ENCODE data around the gene ZFP92.
A peak's percentile ranks its signal among the peaks of the same experiment; 100 is the strongest.

The ZFP92 gene

DNA sequence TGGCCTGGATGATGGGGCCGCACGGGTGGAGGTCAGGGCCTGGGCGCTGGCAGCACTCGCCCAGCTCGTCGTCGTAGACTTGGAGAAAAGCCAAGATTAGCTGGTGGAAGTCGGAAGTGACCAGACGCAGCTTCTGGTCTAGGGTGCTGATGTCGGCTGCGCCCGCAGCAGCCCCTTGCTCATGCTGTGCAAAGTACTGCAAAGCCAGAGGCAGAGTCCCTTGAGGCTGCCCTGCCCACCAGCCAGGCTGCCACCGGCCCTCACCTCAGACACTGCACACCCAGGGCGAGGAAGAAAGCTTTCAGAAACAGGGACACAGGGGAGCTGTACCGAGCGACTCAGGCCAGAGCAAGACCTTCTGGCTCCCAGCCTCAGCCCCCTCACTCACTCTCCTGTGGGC, 44.3 kb downstream of the ZFP92 start:
- TF ChIP-seq Cebpa-rat (IDR thresholded peaks at IDR 0.05) = no peak
- no peak overlapping the region for H3K4me3 ChIP-seq
- no peak overlapping the region; a peak in 1 of 22 replicates for H3K9ac ChIP-seq
- peaks cover 5 to 80% (median 25%) of the 10 kb centered on the region in 11 experiments; a peak in 15 of 22 replicates for H3K36me3 ChIP-seq
- H3K4me1 ChIP-seq = peaks cover 0 to 10% (median 2%) of the 10 kb centered on the region in 10 experiments; a peak in 7 of 20 replicates
- H3K27ac ChIP-seq = no peak overlapping the region
- 0 out of 22 replicates have a peak overlapping the region, but pooled peaks of 2 of the 11 experiments have one; percentile 20 to 26 for H3K4me2 ChIP-seq
- peaks cover 0 to 65% (median 20%) of the 10 kb centered on the region in 11 experiments; a peak in 11 of 22 replicates for H4K20me1 ChIP-seq
- H3K27me3 ChIP-seq = peaks cover 54 to 97% (median 87%) of the 10 kb centered on the region in 11 experiments
- no peaks in the 10 kb centered on the region for H3K9me3 ChIP-seq (replicated peaks in 1 of 11)

DNA sequence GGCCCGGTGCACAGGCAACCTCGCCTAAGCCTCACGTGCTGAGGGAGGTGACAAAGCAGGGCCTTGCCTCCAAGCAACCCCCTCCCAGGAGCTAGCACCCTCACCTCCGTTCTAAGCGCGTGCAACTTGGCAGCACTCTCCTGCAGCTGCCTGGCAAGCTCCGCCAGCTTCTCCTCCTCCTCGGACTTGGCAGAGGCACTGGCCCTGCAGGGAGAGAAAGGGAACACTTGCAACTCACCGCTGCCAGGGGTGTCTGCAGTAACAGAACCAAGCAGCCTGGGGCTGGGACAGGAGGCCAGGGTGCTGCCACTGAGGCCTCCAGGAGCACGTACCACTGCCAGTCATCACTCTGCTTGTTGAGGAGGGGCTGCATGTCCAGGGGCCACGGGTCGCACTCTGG, 44.9 kb downstream of the ZFP92 start:
- Histone ChIP-seq H3K9me3 (replicated peaks in 1 of 11) (no peaks in the 10 kb centered on the region), H3K9ac (no peak overlapping the region), H3K27ac (no peak overlapping the region), H3K4me2 (no peak overlapping the region), H3K4me1 (peaks cover 0 to 10% (median 2%) of the 10 kb centered on the region in 10 experiments; a peak in 7 of 20 replicates), H3K36me3 (peaks cover 5 to 78% (median 20%) of the 10 kb centered on the region in 11 experiments; a peak in 15 of 22 replicates), H3K27me3 (peaks cover 48 to 97% (median 86%) of the 10 kb centered on the region in 11 experiments), H4K20me1 (peaks cover 0 to 62% (median 17%) of the 10 kb centered on the region in 11 experiments; a peak in 10 of 22 replicates), H3K4me3 (no peak overlapping the region)
- TF ChIP-seq Cebpa-rat (IDR thresholded peaks at IDR 0.05) = no peak

DNA sequence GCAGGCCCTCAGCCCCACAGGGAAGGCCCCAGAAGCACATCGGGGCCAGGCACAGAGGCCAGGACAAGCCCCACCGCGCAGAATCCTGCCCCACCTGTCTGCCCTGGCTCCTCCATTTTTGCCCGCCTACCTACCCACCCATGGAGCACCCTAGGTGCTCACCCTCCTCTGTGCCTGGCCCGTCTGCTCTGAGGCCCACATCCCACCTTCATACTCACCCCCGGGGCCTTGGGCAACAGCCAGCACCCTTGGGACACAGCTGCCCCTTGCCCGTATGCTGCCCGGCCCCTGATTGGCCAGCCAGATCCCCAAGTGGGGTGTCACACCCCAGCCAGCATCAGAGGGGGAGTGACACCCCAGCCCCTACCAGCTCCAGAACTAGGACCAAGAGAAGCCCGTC, 45.4 kb downstream of the ZFP92 start:
- Histone ChIP-seq H3K4me3 (no peak overlapping the region), H3K4me2 (no peak overlapping the region), H3K9me3 (replicated peaks in 1 of 11) (no peaks in the 10 kb centered on the region), H3K27ac (no peak overlapping the region), H3K27me3 (peaks cover 46 to 97% (median 83%) of the 10 kb centered on the region in 11 experiments), H4K20me1 (peaks cover 0 to 62% (median 16%) of the 10 kb centered on the region in 11 experiments; a peak in 9 of 22 replicates), H3K9ac (no peak overlapping the region), H3K36me3 (peaks cover 5 to 78% (median 22%) of the 10 kb centered on the region in 11 experiments; a peak in 15 of 22 replicates), H3K4me1 (peaks cover 0 to 10% (median 2%) of the 10 kb centered on the region in 10 experiments; a peak in 7 of 20 replicates)
- TF ChIP-seq Cebpa-rat (IDR thresholded peaks at IDR 0.05) = no peak

DNA sequence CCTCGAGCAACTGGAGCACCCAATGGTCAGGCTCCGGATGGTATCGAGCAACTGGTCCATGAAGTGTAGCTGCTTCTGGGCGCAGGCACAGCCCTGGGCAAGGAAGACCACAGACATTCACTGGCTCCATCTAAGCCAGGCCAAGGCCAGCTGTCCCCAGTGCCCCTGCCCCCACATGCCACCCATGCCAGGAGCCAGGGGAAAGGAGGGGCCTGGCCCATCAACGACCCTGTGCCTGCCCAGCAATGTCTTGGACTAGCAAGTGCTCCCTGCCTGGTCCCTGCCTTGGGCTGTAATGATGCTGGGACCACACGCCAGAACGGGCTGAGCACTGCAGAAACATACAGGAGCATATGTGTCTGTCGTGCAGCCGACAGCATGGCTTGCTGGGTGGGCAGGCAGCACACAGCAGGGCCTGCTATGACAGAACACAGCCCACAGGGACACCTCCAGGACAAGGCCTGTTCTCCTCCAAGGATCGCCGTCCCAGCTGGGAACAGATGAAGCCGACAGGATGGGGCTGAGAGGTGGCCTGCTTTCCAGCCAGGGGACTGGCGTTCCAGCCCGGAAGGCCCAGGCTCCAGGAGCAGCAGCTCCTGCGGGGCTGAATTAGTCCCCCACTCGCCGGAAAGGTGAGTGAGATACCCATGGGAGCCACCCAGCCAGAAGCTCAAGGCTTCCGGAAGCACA, 46.0 kb downstream of the ZFP92 start:
- Histone ChIP-seq H3K27ac (no peak overlapping the region), H3K4me1 (peaks cover 0 to 10% (median 2%) of the 10 kb centered on the region in 10 experiments; a peak in 7 of 20 replicates), H3K36me3 (peaks cover 5 to 79% (median 26%) of the 10 kb centered on the region in 11 experiments; a peak in 15 of 22 replicates), H4K20me1 (peaks cover 0 to 64% (median 18%) of the 10 kb centered on the region in 11 experiments; a peak in 15 of 22 replicates), H3K4me3 (no peak overlapping the region), H3K9ac (no peak overlapping the region), H3K9me3 (replicated peaks in 1 of 11) (no peaks in the 10 kb centered on the region), H3K4me2 (no peak overlapping the region), H3K27me3 (peaks cover 46 to 97% (median 83%) of the 10 kb centered on the region in 11 experiments)
- TF ChIP-seq Cebpa-rat (IDR thresholded peaks at IDR 0.05) = no peak

DNA sequence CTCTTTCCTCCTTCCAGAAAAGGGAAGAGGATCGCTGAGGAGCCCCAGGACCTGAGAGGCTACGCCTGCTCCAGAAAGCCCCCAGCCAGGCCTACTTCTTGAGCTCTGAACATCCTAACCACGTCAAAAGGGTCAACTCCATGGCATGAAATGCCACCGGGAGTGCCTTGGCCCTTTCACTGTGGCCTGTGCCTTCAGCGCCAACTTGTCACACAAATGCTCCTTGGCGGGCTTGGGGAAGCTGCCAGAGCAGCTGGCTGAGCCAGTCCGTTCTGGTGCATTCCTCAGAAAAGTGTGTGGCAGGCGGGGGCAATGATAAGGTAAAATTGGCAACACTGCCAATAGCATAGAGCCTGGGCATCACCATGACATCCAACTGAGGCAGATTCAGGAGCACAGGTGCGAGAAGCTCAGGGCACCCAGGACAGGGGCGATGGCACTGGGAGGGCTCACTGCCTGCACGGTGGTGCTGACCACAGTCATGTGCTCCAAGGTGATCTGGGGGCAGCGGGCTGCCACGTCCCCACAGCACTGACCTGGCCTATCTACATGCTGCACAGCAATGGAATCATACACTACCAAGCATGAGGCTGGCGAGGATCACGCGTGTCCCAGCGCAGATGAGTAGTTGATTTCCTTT, 46.7 kb downstream of the ZFP92 start:
- TF ChIP-seq Cebpa-rat (IDR thresholded peaks at IDR 0.05) = no peak
- Histone ChIP-seq H3K9ac (no peak overlapping the region), H3K36me3 (peaks cover 5 to 86% (median 29%) of the 10 kb centered on the region in 11 experiments; a peak in 15 of 22 replicates)

DNA sequence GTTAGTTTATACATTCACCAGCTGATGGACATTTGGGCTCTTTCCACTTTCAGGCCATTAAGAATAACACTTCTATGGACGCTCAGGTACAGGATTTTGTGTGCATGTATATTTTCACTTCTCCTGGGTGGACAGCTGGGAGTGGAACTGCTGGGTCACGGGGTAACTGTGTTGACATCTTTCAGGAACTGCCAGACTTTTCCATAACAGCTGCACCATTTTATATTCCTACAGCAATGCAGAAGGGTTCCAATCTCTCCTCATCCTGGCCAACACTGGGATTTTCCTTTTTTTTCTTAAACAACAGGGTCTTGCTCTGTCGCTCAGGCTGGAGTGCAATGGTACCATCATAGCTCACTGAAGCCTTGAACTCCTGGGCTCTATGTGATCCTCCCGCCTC, 47.2 kb downstream of the ZFP92 start:
- peaks cover 44 to 97% (median 85%) of the 10 kb centered on the region in 11 experiments for H3K27me3 ChIP-seq
- H3K27ac ChIP-seq = no peak overlapping the region
- H3K36me3 ChIP-seq = peaks cover 5 to 90% (median 30%) of the 10 kb centered on the region in 11 experiments; a peak in 15 of 22 replicates
- no peak overlapping the region for H3K9ac ChIP-seq
- peaks cover 0 to 67% (median 29%) of the 10 kb centered on the region in 11 experiments; a peak in 16 of 22 replicates for H4K20me1 ChIP-seq
- no peak overlapping the region for H3K4me3 ChIP-seq
- H3K4me2 ChIP-seq = no peak overlapping the region
- TF ChIP-seq Cebpa-rat (IDR thresholded peaks at IDR 0.05) = no peak
- H3K4me1 ChIP-seq = peaks cover 0 to 10% (median 2%) of the 10 kb centered on the region in 10 experiments; a peak in 7 of 20 replicates
- no peaks in the 10 kb centered on the region for H3K9me3 ChIP-seq (replicated peaks in 1 of 11)

More for the DNA sequence above, 46.7 kb downstream of the ZFP92 start:
- Histone ChIP-seq H3K27ac (no peak overlapping the region), H4K20me1 (peaks cover 0 to 65% (median 24%) of the 10 kb centered on the region in 11 experiments; a peak in 16 of 22 replicates), H3K4me2 (no peak overlapping the region), H3K4me1 (peaks cover 0 to 10% (median 2%) of the 10 kb centered on the region in 10 experiments; a peak in 7 of 20 replicates), H3K27me3 (peaks cover 45 to 97% (median 83%) of the 10 kb centered on the region in 11 experiments), H3K9me3 (replicated peaks in 1 of 11) (no peaks in the 10 kb centered on the region), H3K4me3 (no peak overlapping the region)

DNA sequence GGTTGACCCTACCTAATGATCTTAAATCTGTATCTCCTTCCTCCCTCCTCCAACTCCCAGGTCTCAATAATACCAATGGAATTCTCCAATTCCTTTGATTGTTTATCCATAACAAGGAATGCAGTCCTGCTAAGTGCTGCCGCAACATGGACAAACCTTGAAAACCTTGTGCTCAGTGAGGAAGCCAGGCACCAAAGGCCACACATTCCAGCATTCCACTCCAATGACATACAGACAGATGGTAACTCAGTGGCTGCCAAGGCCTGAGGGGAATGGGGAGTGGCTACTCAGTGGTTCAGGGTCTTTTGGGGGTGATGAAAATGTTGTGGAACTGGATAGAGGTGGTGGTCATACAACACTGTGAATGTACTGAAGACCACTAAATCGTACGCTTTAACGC, 48.7 kb downstream of the ZFP92 start:
- peaks cover 0 to 8% (median 2%) of the 10 kb centered on the region in 10 experiments; a peak in 7 of 20 replicates for H3K4me1 ChIP-seq
- H3K9me3 ChIP-seq (replicated peaks in 1 of 11) = no peaks in the 10 kb centered on the region

DNA sequence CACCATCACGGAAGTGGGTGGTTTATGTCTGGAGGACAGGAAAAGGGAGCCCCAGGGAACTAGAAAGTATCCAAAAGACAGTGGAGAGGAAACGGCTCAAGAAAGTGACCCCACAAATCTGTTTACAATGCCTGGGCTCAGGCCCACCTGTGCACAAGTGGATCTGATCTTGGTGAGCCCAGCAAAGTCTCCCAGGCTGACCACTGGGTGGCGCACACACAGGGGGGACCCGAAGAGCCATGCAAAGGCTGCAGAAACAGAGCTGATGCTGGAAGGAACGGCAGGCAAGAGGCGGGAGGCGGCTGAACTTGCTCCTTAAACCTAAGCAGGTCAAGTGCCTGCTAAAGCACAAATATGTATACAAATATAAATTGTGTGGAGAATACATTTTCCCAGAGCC, 49.6 kb downstream of the ZFP92 start:
- TF ChIP-seq Cebpa-rat (IDR thresholded peaks at IDR 0.05) = no peak
- H3K4me3 ChIP-seq = no peak overlapping the region
- peaks cover 0 to 78% (median 44%) of the 10 kb centered on the region in 11 experiments; a peak in 17 of 22 replicates for H4K20me1 ChIP-seq
- H3K27ac ChIP-seq = no peak overlapping the region
- peaks cover 0 to 91% (median 34%) of the 10 kb centered on the region in 11 experiments; a peak in 18 of 22 replicates for H3K36me3 ChIP-seq
- H3K4me2 ChIP-seq = no peak overlapping the region
- H3K9ac ChIP-seq = no peak overlapping the region
- H3K4me1 ChIP-seq = peaks cover 0 to 6% (median 0%) of the 10 kb centered on the region in 10 experiments; a peak in 2 of 20 replicates
- H3K27me3 ChIP-seq = peaks cover 44 to 100% (median 88%) of the 10 kb centered on the region in 11 experiments
- H3K9me3 ChIP-seq (replicated peaks in 1 of 11) = no peaks in the 10 kb centered on the region

More for the DNA sequence above, 48.7 kb downstream of the ZFP92 start:
- Histone ChIP-seq H3K36me3 (peaks cover 2 to 94% (median 34%) of the 10 kb centered on the region in 11 experiments; a peak in 18 of 22 replicates), H4K20me1 (peaks cover 0 to 78% (median 37%) of the 10 kb centered on the region in 11 experiments; a peak in 16 of 22 replicates), H3K4me3 (no peak overlapping the region), H3K9ac (no peak overlapping the region), H3K27me3 (peaks cover 41 to 100% (median 87%) of the 10 kb centered on the region in 11 experiments), H3K4me2 (no peak overlapping the region), H3K27ac (no peak overlapping the region)
- TF ChIP-seq Cebpa-rat (IDR thresholded peaks at IDR 0.05) = no peak

All from BLaER1 treated with 17β-estradiol and CSF1 and Interleukin-3, amounts not matched to agents 10 nM and 100 nM (cell line).